NCI-H1092 treated with DMSO at 0.1 percent for 48 hours (cell line): ENCODE results near the gene HOXD4.

ENCODE experiments used
- DNase-seq: peaks from one replicate; lab custom pipeline; 2025; lab: John Stamatoyannopoulos, UW

HOXD4 gene

DNA sequence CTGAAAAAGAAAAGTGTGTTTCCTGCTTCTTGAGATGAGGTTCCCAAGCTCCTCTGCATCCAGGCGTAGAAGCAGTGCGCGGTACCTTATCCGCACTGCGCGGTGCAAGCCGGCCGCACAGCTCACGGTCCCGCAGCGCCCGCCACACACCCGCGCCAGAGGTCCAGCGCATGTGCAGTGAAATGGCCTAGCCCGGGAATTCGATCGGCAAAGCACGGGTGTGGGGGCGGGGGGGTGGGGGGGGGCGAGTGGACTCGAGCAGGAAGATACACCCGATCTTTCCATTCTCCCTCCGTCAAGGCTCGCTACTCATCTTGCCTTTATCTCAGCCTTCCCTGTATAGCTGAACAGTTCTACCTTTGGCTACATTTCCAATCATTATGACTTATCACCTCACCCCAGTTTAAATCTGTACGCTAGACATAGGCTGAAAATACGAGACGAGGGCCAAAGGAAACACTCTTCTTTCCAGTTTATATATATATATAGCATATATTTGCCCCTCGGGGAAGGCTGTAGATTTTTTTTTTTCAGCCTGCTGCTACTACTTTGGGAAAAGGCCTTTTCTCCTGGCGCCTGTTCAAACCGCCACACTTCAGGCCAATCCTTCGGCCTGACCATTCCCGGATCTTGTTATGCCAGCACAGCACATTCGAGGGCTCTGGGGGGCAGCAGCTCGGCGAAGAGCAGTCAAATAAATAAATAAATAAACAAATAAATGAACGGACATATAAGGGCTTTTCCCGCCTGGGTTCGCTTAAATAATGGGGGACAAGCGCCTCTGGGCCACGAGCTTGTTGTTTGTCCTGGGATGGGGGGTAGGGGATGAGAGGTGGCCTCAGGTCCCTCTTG is 11.5 kb upstream of the HOXD4 start:
- DNase-seq = no peak

DNA sequence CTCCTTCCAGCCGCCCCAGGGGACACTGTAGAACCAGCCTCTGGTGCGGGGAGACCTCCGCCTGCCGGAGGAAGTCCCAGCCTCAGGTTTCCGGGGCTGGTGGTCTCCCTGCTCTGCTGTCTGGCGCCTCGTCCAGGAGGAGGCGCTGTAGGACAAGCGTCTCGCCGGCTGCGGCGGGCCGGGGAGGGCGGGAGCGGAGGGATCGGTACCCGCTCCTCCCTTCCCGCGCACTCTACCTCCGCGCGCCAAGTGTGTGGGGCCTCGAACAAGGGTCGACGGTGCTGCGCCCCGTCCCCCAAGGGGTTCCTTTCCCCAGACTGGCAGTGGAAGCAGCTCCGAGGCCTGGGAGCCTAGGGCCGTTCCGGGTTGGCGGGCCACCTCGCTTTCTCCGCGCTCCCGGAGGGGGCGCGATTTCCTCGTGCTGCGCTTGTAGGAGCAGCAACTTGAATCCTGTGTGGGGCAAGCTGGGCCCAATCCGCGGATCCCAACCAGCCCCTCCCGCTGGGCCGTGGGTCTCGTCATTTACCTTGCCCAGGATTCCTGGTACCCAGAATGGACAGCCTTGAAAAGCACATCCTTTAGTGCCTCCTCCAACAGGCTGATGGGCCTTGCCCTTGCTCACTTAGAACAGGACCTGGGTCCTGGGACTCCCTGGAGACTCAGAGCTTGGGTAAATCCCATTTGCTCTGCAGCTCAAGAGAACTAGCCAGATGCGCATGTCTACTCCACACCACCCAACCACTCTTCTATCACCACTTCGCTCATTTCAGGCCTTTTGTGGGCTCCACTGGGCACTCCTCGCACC is 10.6 kb upstream of the HOXD4 start:
- DNase-seq = no peak

GRCh38 chr2:176142281-176142680 is 9.1 kb upstream of the HOXD4 start:
- DNase-seq = no peak

GRCh38 chr2:176145085-176145969 is 6.0 kb upstream of the HOXD4 start:
- no peak for DNase-seq

GRCh38 chr2:176146101-176146500 is 5.2 kb upstream of the HOXD4 start:
- DNase-seq = no peak

GRCh38 chr2:176146645-176147044 is 4.7 kb upstream of the HOXD4 start:
- no peak for DNase-seq

GRCh38 chr2:176147210-176147799 is 4.0 kb upstream of the HOXD4 start:
- DNase-seq = no peak

DNA sequence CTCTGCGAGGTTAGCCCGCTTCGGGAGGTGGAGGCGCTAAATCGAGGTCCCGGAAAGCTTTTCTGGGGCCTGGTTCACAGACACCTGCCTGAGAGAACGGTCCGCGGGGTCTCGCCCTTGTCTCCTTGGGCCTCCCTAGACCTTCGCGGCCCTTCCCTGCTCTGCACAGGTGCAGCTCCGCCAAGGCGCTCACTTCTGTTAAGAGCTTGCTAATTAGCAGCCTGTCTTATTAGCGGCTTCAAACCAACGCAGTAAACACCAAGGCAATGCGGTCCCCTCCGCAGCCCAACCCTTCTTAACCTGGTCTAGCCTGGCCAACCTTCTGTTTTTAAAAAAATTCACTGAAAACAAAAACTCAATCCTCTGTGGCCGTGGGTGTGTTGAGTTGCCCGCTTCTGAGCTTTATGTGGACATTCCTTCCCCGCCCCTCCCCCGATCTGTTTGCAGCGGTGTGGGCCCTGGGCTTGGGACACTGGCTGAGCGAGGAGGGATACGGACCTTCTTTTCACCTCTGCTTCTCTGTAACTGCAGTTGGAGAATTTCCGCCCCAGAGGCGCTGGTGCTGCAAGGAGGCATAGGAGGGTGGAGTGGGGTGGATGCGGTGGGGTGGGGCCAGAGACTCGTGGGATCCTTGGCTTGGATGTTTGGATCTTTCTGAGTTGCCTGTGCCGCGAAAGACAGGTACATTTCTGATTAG is 3.4 kb upstream of the HOXD4 start:
- no peak for DNase-seq

GRCh38 chr2:176148751-176149421 is 2.5 kb upstream of the HOXD4 start:
- no peak for DNase-seq

DNA sequence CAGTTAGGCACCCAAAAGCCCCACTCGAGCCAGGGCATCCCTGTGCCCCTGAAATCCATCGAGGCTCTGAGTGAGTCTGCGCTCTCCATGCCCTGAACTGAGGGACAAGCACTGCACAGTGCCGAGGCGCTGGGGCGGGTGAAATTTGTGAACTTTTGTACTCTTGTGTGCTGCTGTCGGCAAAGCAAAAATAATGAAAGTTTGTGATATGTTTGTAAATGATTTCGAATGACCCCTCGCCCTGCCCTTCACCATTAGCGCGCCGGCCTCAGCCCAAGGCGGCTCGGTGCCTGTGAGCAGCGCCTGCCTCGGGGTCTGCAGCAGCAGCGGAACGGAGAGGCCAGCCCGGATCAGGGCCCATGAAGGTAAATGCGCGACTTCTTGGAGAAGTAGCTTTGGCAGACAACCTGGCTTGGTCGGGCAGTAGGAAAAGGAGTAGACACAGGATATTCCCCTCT is 1.8 kb upstream of the HOXD4 start:
- DNase-seq = no peak

- no peak for DNase-seq
Measured at GRCh38 chr2:176149939-176150583, 1.3 kb upstream of the HOXD4 start.

GRCh38 chr2:176150584-176151441 is 537 bp upstream of the HOXD4 start:
- no peak for DNase-seq

DNA sequence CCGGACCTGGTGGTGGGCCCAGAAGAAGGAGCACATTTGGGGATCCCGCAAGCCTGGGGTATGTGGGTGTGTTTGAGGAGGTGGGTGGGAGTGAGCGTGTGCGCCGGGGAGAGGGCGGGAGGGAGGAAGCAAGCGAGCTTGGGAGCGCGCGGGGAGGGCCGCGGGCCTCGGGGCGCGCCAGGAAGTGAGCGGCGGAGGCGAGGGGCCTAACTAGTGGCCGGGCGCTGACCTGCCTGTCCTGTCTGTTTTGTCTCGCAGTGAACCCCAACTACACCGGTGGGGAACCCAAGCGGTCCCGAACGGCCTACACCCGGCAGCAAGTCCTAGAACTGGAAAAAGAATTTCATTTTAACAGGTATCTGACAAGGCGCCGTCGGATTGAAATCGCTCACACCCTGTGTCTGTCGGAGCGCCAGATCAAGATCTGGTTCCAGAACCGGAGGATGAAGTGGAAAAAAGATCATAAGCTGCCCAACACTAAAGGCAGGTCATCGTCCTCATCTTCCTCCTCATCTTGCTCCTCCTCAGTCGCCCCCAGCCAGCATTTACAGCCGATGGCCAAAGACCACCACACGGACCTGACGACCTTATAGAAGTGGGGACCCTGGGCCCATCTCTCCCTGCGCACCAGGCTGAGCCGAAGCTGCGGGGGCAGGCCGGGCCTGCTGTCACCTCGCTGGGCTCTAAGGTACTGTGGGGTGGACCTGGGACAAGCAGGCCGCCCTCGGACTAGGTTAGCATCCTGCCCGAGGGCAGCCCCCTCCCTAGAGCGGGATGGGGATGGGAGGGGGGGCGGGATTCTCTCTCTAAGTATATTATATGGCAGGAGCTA is 1.2 kb downstream of the HOXD4 start:
- no peak for DNase-seq

DNA sequence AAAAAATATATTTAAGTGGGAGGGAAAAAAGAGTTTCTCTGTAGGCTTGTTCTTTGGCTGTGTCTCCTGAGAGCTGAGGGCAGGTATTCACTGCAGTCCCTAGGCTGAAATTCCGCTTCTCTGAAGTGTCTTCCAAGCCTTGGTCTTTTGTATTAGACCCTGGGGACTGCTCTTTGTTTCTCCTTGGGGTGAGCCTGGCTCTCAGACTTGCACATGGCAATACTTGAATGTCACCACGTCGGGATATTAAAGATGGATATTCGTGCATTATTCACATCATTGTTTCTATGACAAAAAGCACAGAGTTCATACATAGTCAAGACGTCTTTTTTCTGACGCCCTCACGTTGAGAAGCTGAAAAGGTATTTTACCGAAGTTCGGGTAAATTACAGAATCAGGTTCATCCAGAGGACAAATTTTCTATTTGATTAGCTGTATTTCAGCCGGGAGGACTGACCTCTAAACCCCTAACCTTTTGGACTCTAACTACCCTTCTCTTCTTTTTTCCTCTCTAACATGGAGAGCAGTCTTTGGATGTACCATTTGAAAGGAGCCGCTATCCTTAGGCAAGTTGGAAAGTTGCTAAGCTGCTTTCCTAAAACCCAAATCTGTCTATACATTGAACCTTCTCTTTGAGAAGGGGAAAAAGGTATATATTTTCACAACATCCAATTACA is 3.4 kb downstream of the HOXD4 start:
- no peak for DNase-seq

DNA sequence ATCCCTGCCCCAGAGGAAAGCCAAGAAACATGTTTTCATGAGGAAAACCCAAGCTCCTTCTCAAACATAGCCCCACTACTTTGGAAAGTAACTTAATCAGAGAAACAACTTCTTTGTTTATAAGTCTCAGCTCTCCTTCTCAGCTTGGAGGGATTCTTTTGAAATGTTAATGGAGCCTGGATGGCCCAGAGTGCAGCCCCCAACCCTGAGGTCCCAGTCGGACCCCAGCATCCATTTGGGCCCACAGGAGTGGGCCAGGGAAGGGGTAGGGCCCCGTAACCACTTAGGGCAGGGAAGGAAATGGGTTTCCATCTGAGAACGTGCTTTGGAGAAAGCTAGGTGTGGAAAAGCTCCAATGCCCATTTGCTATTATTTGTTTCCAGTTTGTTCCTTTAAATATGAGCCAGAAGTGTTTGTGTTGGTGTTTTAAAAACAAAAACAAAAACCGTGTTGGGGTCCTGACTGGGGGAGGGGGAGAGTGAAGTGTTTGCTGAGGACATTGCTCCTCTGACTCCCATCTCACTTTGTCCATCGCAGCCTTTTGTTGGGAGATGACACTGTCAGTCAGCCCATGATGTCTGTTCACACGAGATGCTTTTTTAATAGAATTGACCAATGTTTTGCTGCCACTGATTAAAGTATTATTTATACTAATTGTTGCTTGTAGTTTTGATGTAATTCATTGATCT is 4.2 kb downstream of the HOXD4 start:
- no peak for DNase-seq

- no peak for DNase-seq
Measured at GRCh38 chr2:176156301-176156806, 5.0 kb downstream of the HOXD4 start.
